GM21528 (cell line): Measurements from ENCODE around the gene RD3L.
"Not testable (repeated sequence)": the region's sequence is repeated elsewhere in the genome, so short reads cannot be mapped to it uniquely, and the experiment has no call there.

Experiments
- ATAC-seq: cut with Tn5 transposase; IDR thresholded peaks from one replicate; pipeline ENCODE4 v1.9.1; 2021; ENCODE audit warnings: mild to moderate bottlenecking, moderate library complexity; ENCODE audit not compliant: unreplicated experiment, low FRiP score

Gene RD3L

GRCh38 chr14:103928011-103928890 lies 14.1 kb downstream of the RD3L start, which contains the start of gene TDRD9:
Gene TDRD9 (plus strand): TSS chr14:103928456. CDS start chr14:103928510, 54 bp downstream.
- ATAC-seq: no peak

GRCh38 chr14:103927566-103927965 lies 14.8 kb downstream of the RD3L start:
- no peak for ATAC-seq

- no peak for ATAC-seq
Measured at GRCh38 chr14:103925316-103925715, 17.0 kb downstream of the RD3L start.

GRCh38 chr14:103923863-103924262 lies 18.5 kb downstream of the RD3L start:
- no peak for ATAC-seq

- not testable (repeated sequence) for ATAC-seq
Measured at GRCh38 chr14:103921855-103922200, 20.5 kb downstream of the RD3L start.

GRCh38 chr14:103920981-103921854 lies 21.1 kb downstream of the RD3L start:
- peak; percentile 96 for ATAC-seq

GRCh38 chr14:103916636-103917262 lies 25.6 kb downstream of the RD3L start:
- ATAC-seq: no peak

GRCh38 chr14:103915616-103916015 lies 26.7 kb downstream of the RD3L start:
- no peak for ATAC-seq

- ATAC-seq: no peak
Measured at GRCh38 chr14:103910984-103911383, 31.3 kb downstream of the RD3L start.

GRCh38 chr14:103910262-103910935 lies 31.9 kb downstream of the RD3L start:
- no peak for ATAC-seq

- ATAC-seq: no peak
Measured at GRCh38 chr14:103909531-103910261, 32.6 kb downstream of the RD3L start.

- no peak for ATAC-seq
Measured at GRCh38 chr14:103908580-103908979, 33.7 kb downstream of the RD3L start.

- ATAC-seq: no peak
Measured at GRCh38 chr14:103905842-103906456, 36.4 kb downstream of the RD3L start.

- no peak for ATAC-seq
Measured at GRCh38 chr14:103904493-103905107, 37.7 kb downstream of the RD3L start.

- no peak for ATAC-seq
Measured at GRCh38 chr14:103899833-103900232, 42.5 kb downstream of the RD3L start.

- ATAC-seq: no peak
Measured at GRCh38 chr14:103899316-103899715, 43.0 kb downstream of the RD3L start.

- no peak for ATAC-seq
Measured at GRCh38 chr14:103898711-103899110, 43.6 kb downstream of the RD3L start.

- no peak for ATAC-seq
Measured at GRCh38 chr14:103898204-103898603, 44.1 kb downstream of the RD3L start.
